ENCODE data around the gene OGFOD2.

GRCh38 chr12:122960193-122960569 lies 14.9 kb upstream of the OGFOD2 start:
- no peak for TF ChIP-seq CTCF (conservative IDR thresholded peaks at IDR 0.05)
- no peak for TF ChIP-seq ZFX (IDR thresholded peaks at IDR 0.05)
